GM19328 (cell line): ENCODE results near the gene CNOT8.
"Not testable (repeated sequence)": the region's sequence is repeated elsewhere in the genome, so short reads cannot be mapped to it uniquely, and the experiment has no call there.

Experiments used
- ATAC-seq: cut with Tn5 transposase; IDR thresholded peaks from one replicate; pipeline ENCODE4 v1.9.1; 2021; ENCODE audit warnings: mild to moderate bottlenecking, moderate library complexity; ENCODE audit not compliant: unreplicated experiment

The CNOT8 gene

GRCh38 chr5:154905601-154906000, 47.2 kb downstream of the CNOT8 start:
- not testable (repeated sequence) for ATAC-seq

- ATAC-seq = no peak
Measured at GRCh38 chr5:154916874-154917273, 58.4 kb downstream of the CNOT8 start.

- no peak for ATAC-seq
Measured at GRCh38 chr5:154917757-154918156, 59.3 kb downstream of the CNOT8 start.

- ATAC-seq = no peak
Measured at GRCh38 chr5:154923441-154924430, 65.3 kb downstream of the CNOT8 start.
